Ishikawa (cell line): Measurements from ENCODE around the gene COG5.

Experiments used
- CEBPB ChIP-seq: IDR thresholded peaks from 2 replicates; pipeline ENCODE4 v1.6.1; 2012
- CREB1 ChIP-seq: IDR thresholded peaks from 2 replicates; pipeline ENCODE4 v1.6.1; 2012; ENCODE audit warnings: low read depth
- EGR1 ChIP-seq: IDR thresholded peaks from 2 replicates; pipeline ENCODE4 v1.6.1; 2012
- EP300 ChIP-seq: IDR thresholded peaks from 2 replicates; pipeline ENCODE4 v1.6.1; 2012; ENCODE audit warnings: borderline replicate concordance
- FOXM1 ChIP-seq: IDR thresholded peaks from 2 replicates; pipeline ENCODE4 v1.6.1; 2012; ENCODE audit warnings: low read depth, borderline replicate concordance
- MAX ChIP-seq: IDR thresholded peaks from 2 replicates; pipeline ENCODE4 v1.6.1; 2012
- NFIC ChIP-seq: IDR thresholded peaks from 2 replicates; pipeline ENCODE4 v1.6.1; 2012
- RAD21 ChIP-seq: IDR thresholded peaks from 2 replicates; pipeline ENCODE4 v1.6.1; 2012; ENCODE audit warnings: low read depth
- REST ChIP-seq: IDR thresholded peaks from 2 replicates; pipeline ENCODE4 v1.6.1; 2012; ENCODE audit warnings: low read depth, mild to moderate bottlenecking
- TAF1 ChIP-seq: IDR thresholded peaks from 2 replicates; pipeline ENCODE4 v1.6.1; 2012; ENCODE audit warnings: low read depth, mild to moderate bottlenecking
- TCF12 ChIP-seq: IDR thresholded peaks from 2 replicates; pipeline ENCODE4 v1.6.1; 2012; ENCODE audit warnings: low read depth
- TEAD4 ChIP-seq: IDR thresholded peaks from 2 replicates; pipeline ENCODE4 v1.6.1; 2012
- USF1 ChIP-seq: IDR thresholded peaks from 2 replicates; pipeline ENCODE4 v1.6.1; 2012
- YY1 ChIP-seq: IDR thresholded peaks from 2 replicates; pipeline ENCODE4 v1.6.1; 2012; ENCODE audit warnings: low read depth
- ZBTB7A ChIP-seq: IDR thresholded peaks from 2 replicates; pipeline ENCODE4 v1.6.1; 2012; ENCODE audit warnings: low read depth

The COG5 gene

GRCh38 chr7:107161415-107161814 is 402.3 kb downstream of the COG5 start:
- TF ChIP-seq TCF12 = no peak

- no peak for TF ChIP-seq REST
- no peak for TF ChIP-seq CEBPB
- TF ChIP-seq USF1 = no peak
- no peak for TF ChIP-seq NFIC
- TF ChIP-seq TEAD4 = no peak
- no peak for TF ChIP-seq ZBTB7A
- TF ChIP-seq EP300 = no peak
- no peak for TF ChIP-seq FOXM1
- TF ChIP-seq RAD21 = no peak
- no peak for TF ChIP-seq TCF12
- TF ChIP-seq MAX = no peak
- no peak for TF ChIP-seq TAF1
- no peak for TF ChIP-seq CREB1
- no peak for TF ChIP-seq YY1
- no peak for TF ChIP-seq EGR1
Observed at GRCh38 chr7:107160389-107160788, 403.3 kb downstream of the COG5 start.

GRCh38 chr7:107158028-107158427 is 405.7 kb downstream of the COG5 start:
- no peak for TF ChIP-seq FOXM1
- TF ChIP-seq ZBTB7A = no peak
- no peak for TF ChIP-seq MAX
- no peak for TF ChIP-seq RAD21
- no peak for TF ChIP-seq YY1
- TF ChIP-seq REST = no peak
- TF ChIP-seq TAF1 = no peak
- no peak for TF ChIP-seq EP300
- TF ChIP-seq NFIC = no peak
- no peak for TF ChIP-seq TEAD4
- no peak for TF ChIP-seq TCF12

GRCh38 chr7:107157091-107157490 is 406.6 kb downstream of the COG5 start:
- TF ChIP-seq CEBPB (no peak), CREB1 (no peak), YY1 (no peak), TAF1 (no peak), TCF12 (no peak), NFIC (no peak), RAD21 (no peak), USF1 (no peak), ZBTB7A (no peak), REST (no peak), EGR1 (no peak), TEAD4 (no peak), EP300 (no peak), MAX (no peak), FOXM1 (no peak)

GRCh38 chr7:107154826-107155225 is 408.9 kb downstream of the COG5 start:
- TF ChIP-seq MAX = no peak
- TF ChIP-seq CEBPB = no peak
- no peak for TF ChIP-seq EGR1
- TF ChIP-seq REST = no peak
- no peak for TF ChIP-seq ZBTB7A
- TF ChIP-seq YY1 = no peak
- no peak for TF ChIP-seq RAD21
- TF ChIP-seq EP300 = no peak
- no peak for TF ChIP-seq USF1
- TF ChIP-seq FOXM1 = no peak
- no peak for TF ChIP-seq TAF1
- no peak for TF ChIP-seq CREB1
- TF ChIP-seq TEAD4 = no peak
- TF ChIP-seq TCF12 = no peak
- no peak for TF ChIP-seq NFIC
